Measurements from ENCODE around the gene ITGAL. TPM values are rescaled to one million over a fixed set of nuclear protein-coding genes. Genes with fewer than 3 reads are reported as not detected.
A peak's percentile ranks its signal among the peaks of the same experiment; 100 is the strongest.

The ITGAL gene
- total and polyA plus RNA-seq, 11 donors, result 0.25 to 29.5 (median 1.6) TPM

- Histone ChIP-seq H3K36me3 (peaks cover 0 to 10% (median 3%) of the 10 kb centered on the region in 9 donors), H3K9me3 (no peaks in the 10 kb centered on the region), H3K27ac (peak overlapping the region in 11 of 12 donors; percentile 88 to 100 (median 98)), H3K4me1 (peaks cover 3 to 41% (median 20%) of the 10 kb centered on the region in 12 donors), H3K4me3 (peak overlapping the region in 8 of 12 donors; percentile 74 to 91 (median 84)), H3K27me3 (no peaks in the 10 kb centered on the region)
- intact Hi-C loops (cut with DNase I), result loop anchor here in 6 of 10 donors (5.0 kb wide), 5 partner anchors 33 to 82 kb away; partner anchors contain the start of genes ZNF747 (in 3 of the 6), ZNF768 (in 2 of the 6) and PRR14 (in 1 of the 6)
- 72 to 81% (median 77%) methylated on average over 18 to 44 of the region's 44 CpGs for WGBS, 4 donors
- TF ChIP-seq POLR2A (IDR thresholded peaks at IDR 0.05) (no peak), CTCF (IDR thresholded peaks at IDR 0.05) (no peak)
- ATAC-seq (no peak), DNase-seq (no peak)
These were observed 97.4 kb downstream of the ITGAL start for GRCh38 chr16:30569746-30570635.

- no peaks in the 10 kb centered on the region for H3K27me3 ChIP-seq
- peaks cover 0 to 10% (median 3%) of the 10 kb centered on the region in 9 donors for H3K36me3 ChIP-seq
- H3K4me3 ChIP-seq, result peak overlapping the region; percentile 49 to 99 (median 83)
- ATAC-seq, result peak in 3 of 4 donors; percentile 2 to 12 (median 12)
- DNase-seq, result peak in 2 of 5 donors; percentile 42 to 66
- no peaks in the 10 kb centered on the region for H3K9me3 ChIP-seq
- peak overlapping the region; percentile 88 to 100 (median 98) for H3K27ac ChIP-seq
- peaks cover 3 to 41% (median 20%) of the 10 kb centered on the region in 12 donors for H3K4me1 ChIP-seq
- TF ChIP-seq CTCF (IDR thresholded peaks at IDR 0.05), result no peak
- no peak for TF ChIP-seq POLR2A (IDR thresholded peaks at IDR 0.05)
- 6 to 15% (median 7%) methylated on average over 7 to 22 of the region's 22 CpGs for WGBS, 4 donors
- intact Hi-C loops (cut with DNase I), result loop anchor here in 7 of 10 donors (1.0 to 5.0 kb wide), 7 partner anchors 14 to 81 kb away; partner anchors contain the start of genes ZNF747 (in 4 of the 7), ZNF768 (in 2 of the 7), PRR14 (in 1 of the 7) and ZNF785 (in 1 of the 7)
These were observed 98.3 kb downstream of the ITGAL start for GRCh38 chr16:30570636-30571444.

GRCh38 chr16:30571445-30572322 lies 99.1 kb downstream of the ITGAL start, which contains the start of gene ZNF688:
TSS of gene ZNF688 (minus strand) at chr16:30571714. CDS start at chr16:30571629, 85 bp downstream.
- H3K4me1 ChIP-seq, result peaks cover 3 to 41% (median 20%) of the 10 kb centered on the region in 12 donors
- H3K36me3 ChIP-seq, result peaks cover 0 to 14% (median 3%) of the 10 kb centered on the region in 9 donors
- H3K4me3 ChIP-seq, result peak within 1 kb of the TSS; percentile 49 to 99 (median 83)
- DNase-seq (peak; percentile 95 to 96 (median 96)), ATAC-seq (peak; percentile 90 to 95 (median 92))
- 0 to 1% (median 0%) methylated on average over 42 to 67 of the region's 67 CpGs for WGBS, 4 donors
- H3K27ac ChIP-seq, result peak within 1 kb of the TSS; percentile 88 to 100 (median 98)
- TF ChIP-seq POLR2A (IDR thresholded peaks at IDR 0.05) (peak in 1 of 2 donors; percentile 44), CTCF (IDR thresholded peaks at IDR 0.05) (no peak)
- no peaks in the 10 kb centered on the region for H3K27me3 ChIP-seq
- intact Hi-C loops (cut with DNase I), result loop anchor here in 8 of 10 donors (1.0 to 5.0 kb wide), 8 partner anchors 13 to 81 kb away; partner anchors contain the start of genes ZNF747 (in 4 of the 8), ZNF785 (in 3 of the 8), ZNF768 (in 2 of the 8) and PRR14 (in 1 of the 8)
- H3K9me3 ChIP-seq, result no peaks in the 10 kb centered on the region

Small RNA genes lying within 50 kb of the gene (microRNA-seq; reads per million reads assigned to microRNA genes)
- 0 reads per million in 4 donors for gene MIR4518

Other genes starting within 250 kb of the ITGAL start
- 10 to 100 TPM in 1 of 9 donors, 1 to 10 TPM in 6, under 1 TPM in 2; 0.63 to 12.3 (median 3.9) TPM for gene NPIPB13, start 224.3 kb upstream of the ITGAL start, total RNA-seq
- gene NPIPB13, start 224.3 kb upstream of the ITGAL start, polyA plus RNA-seq, result 1 to 10 TPM; 1.9 to 3.5 TPM
- 10 to 100 TPM; 21.5 to 54.5 (median 39.8) TPM for gene CD2BP2, start 117.4 kb upstream of the ITGAL start, total RNA-seq
- gene CD2BP2, start 117.4 kb upstream of the ITGAL start, polyA plus RNA-seq, result 10 to 100 TPM; 21.9 to 51.9 TPM
- 10 to 100 TPM; 16.9 to 33.2 (median 24.2) TPM for gene TBC1D10B, start 102.2 kb upstream of the ITGAL start, total RNA-seq
- 10 to 100 TPM; 18.1 to 40.0 TPM for gene TBC1D10B, start 102.2 kb upstream of the ITGAL start, polyA plus RNA-seq
- not detected for gene MYL11, start 97.9 kb upstream of the ITGAL start, total RNA-seq
- gene MYL11, start 97.9 kb upstream of the ITGAL start, polyA plus RNA-seq, result not detected
- 1 to 10 TPM in 6 of 9 donors, under 1 TPM in 2, not detected in 1; 0.67 to 9.2 (median 1.5) TPM for gene SEPTIN1, start 90.2 kb upstream of the ITGAL start, total RNA-seq
- 1 to 10 TPM in 1 of 2 donors, under 1 TPM in 1; 0.44 to 2.4 TPM for gene SEPTIN1, start 90.2 kb upstream of the ITGAL start, polyA plus RNA-seq
- gene ZNF48, start 77.3 kb upstream of the ITGAL start, total RNA-seq, result 10 to 100 TPM in 1 of 9 donors, 1 to 10 TPM in 8; 4.1 to 10.3 (median 5.9) TPM
- gene ZNF48, start 77.3 kb upstream of the ITGAL start, polyA plus RNA-seq, result 10 to 100 TPM in 1 of 2 donors, 1 to 10 TPM in 1; 3.1 to 11.0 TPM
- 10 to 100 TPM in 2 of 9 donors, 1 to 10 TPM in 7; 4.8 to 18.8 (median 6.8) TPM for gene ZNF771, start 65.1 kb upstream of the ITGAL start, total RNA-seq
- gene ZNF771, start 65.1 kb upstream of the ITGAL start, polyA plus RNA-seq, result 10 to 100 TPM in 1 of 2 donors, 1 to 10 TPM in 1; 4.4 to 13.6 TPM
- gene DCTPP1, start 42.7 kb upstream of the ITGAL start, total RNA-seq, result 10 to 100 TPM; 18.9 to 32.6 (median 28.4) TPM
- 10 to 100 TPM; 13.8 to 68.7 TPM for gene DCTPP1, start 42.7 kb upstream of the ITGAL start, polyA plus RNA-seq
- 10 to 100 TPM; 15.1 to 46.2 (median 30.0) TPM for gene SEPHS2, start 26.9 kb upstream of the ITGAL start, total RNA-seq
- 10 to 100 TPM; 18.9 to 62.8 TPM for gene SEPHS2, start 26.9 kb upstream of the ITGAL start, polyA plus RNA-seq
- gene ZNF768, start 53.8 kb downstream of the ITGAL start, total RNA-seq, result 10 to 100 TPM; 38.9 to 67.0 (median 47.8) TPM
- 10 to 100 TPM; 60.9 to 88.2 TPM for gene ZNF768, start 53.8 kb downstream of the ITGAL start, polyA plus RNA-seq
- 10 to 100 TPM in 5 of 9 donors, 1 to 10 TPM in 4; 8.6 to 15.2 (median 10.5) TPM for gene ZNF747, start 62.1 kb downstream of the ITGAL start, total RNA-seq
- gene ZNF747, start 62.1 kb downstream of the ITGAL start, polyA plus RNA-seq, result 1 to 10 TPM; 8.9 to 9.5 TPM
- 10 to 100 TPM in 6 of 9 donors, 1 to 10 TPM in 3; 8.5 to 17.2 (median 12.3) TPM for gene ZNF764, start 85.6 kb downstream of the ITGAL start, total RNA-seq
- 1 to 10 TPM; 7.4 to 8.7 TPM for gene ZNF764, start 85.6 kb downstream of the ITGAL start, polyA plus RNA-seq
- gene ZNF688, start 99.0 kb downstream of the ITGAL start, total RNA-seq, result 10 to 100 TPM in 8 of 9 donors, 1 to 10 TPM in 1; 10.0 to 14.3 (median 11.6) TPM
- gene ZNF688, start 99.0 kb downstream of the ITGAL start, polyA plus RNA-seq, result 10 to 100 TPM in 1 of 2 donors, 1 to 10 TPM in 1; 7.6 to 15.7 TPM
- gene ZNF785, start 113.0 kb downstream of the ITGAL start, total RNA-seq, result 10 to 100 TPM in 1 of 9 donors, 1 to 10 TPM in 8; 2.9 to 10.9 (median 4.8) TPM
- 1 to 10 TPM; 3.0 to 4.5 TPM for gene ZNF785, start 113.0 kb downstream of the ITGAL start, polyA plus RNA-seq
- 1 to 10 TPM; 4.0 to 7.9 (median 6.6) TPM for gene ZNF689, start 137.6 kb downstream of the ITGAL start, total RNA-seq
- 1 to 10 TPM; 2.7 to 4.9 TPM for gene ZNF689, start 137.6 kb downstream of the ITGAL start, polyA plus RNA-seq
- gene PRR14, start 178.2 kb downstream of the ITGAL start, total RNA-seq, result 10 to 100 TPM; 12.3 to 26.6 (median 20.2) TPM
- 10 to 100 TPM; 22.9 to 25.0 TPM for gene PRR14, start 178.2 kb downstream of the ITGAL start, polyA plus RNA-seq
- gene FBRS, start 185.7 kb downstream of the ITGAL start, total RNA-seq, result 10 to 100 TPM; 16.3 to 38.3 (median 31.9) TPM
- gene FBRS, start 185.7 kb downstream of the ITGAL start, polyA plus RNA-seq, result 10 to 100 TPM; 27.2 to 38.1 TPM
- gene SRCAP, start 226.4 kb downstream of the ITGAL start, total RNA-seq, result 10 to 100 TPM; 30.2 to 51.2 (median 44.7) TPM
- gene SRCAP, start 226.4 kb downstream of the ITGAL start, polyA plus RNA-seq, result 10 to 100 TPM; 22.9 to 23.8 TPM

All from heart left ventricle (tissue), 16 donors.